GM12874 (cell line): ENCODE results near the gene PTPN5.

Experiments used
- TF ChIP-seq, protein P1 (sequence below): IDR thresholded peaks from 2 replicates; pipeline ENCODE4 v1.5.1; 2011; ENCODE audit warnings: low read depth, mild to moderate bottlenecking, control low read depth, low read length, moderate library complexity; ENCODE audit not compliant: insufficient read depth

The PTPN5 gene

GRCh38 chr11:18706330-18707243 is 85.0 kb downstream of the PTPN5 start:
- TF ChIP-seq, protein P1, sequence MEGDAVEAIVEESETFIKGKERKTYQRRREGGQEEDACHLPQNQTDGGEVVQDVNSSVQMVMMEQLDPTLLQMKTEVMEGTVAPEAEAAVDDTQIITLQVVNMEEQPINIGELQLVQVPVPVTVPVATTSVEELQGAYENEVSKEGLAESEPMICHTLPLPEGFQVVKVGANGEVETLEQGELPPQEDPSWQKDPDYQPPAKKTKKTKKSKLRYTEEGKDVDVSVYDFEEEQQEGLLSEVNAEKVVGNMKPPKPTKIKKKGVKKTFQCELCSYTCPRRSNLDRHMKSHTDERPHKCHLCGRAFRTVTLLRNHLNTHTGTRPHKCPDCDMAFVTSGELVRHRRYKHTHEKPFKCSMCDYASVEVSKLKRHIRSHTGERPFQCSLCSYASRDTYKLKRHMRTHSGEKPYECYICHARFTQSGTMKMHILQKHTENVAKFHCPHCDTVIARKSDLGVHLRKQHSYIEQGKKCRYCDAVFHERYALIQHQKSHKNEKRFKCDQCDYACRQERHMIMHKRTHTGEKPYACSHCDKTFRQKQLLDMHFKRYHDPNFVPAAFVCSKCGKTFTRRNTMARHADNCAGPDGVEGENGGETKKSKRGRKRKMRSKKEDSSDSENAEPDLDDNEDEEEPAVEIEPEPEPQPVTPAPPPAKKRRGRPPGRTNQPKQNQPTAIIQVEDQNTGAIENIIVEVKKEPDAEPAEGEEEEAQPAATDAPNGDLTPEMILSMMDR = no peak

DNA sequence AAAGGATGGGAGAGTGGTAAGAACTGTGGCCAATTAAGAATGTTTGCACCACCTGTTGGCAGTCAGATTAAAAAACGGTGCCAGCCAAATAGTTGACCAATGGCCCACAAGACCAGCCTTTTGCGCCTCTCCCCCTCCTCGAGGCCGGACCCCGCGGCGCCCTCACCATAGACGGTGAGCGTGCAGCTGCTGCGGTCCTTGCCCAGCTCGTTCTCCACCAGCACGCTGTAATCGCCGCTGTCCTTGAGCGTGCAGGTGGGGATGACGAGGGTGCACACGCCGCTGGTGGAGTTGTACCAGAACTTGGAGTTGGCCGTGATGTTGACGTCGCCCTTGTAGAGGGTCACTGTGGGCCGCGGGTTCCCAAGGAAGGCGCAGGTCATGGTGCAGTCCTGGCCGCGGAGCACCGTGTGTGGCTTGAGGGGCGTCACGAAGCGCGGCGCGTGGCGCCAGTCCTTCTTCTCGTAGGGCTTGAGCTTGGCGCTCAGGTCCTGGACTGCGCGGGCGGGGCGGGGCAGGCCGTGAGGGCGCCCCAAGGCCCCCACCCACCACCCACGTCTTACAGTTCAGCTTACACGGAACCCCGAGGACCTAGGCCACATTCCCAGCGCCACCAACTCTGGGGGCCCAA is 85.8 kb downstream of the PTPN5 start:
- TF ChIP-seq, protein P1 = no peak

DNA sequence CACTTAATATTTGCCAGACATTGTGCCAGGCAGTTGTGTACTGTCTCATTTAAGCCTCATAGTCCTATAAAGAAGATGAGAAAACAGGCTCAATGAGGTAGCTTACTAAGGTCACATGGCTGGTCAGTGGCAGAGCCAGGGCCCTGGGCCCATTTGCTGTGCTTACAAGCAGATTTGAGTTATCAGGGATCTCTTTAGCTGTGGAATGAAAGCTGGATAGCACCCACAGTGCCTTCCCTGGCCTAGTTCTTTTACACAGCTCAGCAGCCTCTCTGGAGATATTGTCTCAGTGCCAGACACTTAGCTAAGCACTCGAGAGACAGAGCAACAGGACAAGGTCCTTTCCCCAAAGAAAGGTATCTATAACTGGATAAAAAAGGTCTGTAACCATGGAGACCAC is 86.9 kb downstream of the PTPN5 start:
- TF ChIP-seq, protein P1 = no peak

DNA sequence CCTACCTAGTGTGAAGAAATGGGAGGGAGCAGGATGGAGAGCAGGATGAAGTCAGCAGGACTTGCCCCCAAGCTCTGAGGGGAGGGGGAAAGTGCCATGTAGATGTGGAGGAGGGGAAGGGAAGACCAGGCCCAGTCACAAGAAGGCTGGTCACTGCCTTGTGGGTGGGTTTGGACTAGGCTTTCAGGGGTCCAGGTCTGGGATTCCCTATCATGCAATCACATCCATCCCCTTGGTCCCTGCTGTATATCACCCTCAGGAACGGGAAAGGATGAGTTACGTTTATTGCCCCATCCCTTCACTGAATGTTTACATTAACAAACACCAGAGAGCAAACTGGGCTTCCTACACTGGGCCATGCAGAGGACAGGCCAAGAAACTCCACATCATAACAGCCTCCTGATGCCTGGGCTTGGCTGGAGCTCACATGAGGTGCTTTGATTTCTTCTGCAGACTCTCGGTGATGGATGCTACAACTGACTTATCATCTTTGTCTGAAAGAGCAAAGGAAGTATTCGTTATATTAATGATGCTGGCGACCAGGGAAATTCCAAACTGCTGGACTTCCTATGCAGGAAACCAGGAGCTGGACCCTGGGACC is 87.5 kb downstream of the PTPN5 start:
- TF ChIP-seq, protein P1 = no peak

DNA sequence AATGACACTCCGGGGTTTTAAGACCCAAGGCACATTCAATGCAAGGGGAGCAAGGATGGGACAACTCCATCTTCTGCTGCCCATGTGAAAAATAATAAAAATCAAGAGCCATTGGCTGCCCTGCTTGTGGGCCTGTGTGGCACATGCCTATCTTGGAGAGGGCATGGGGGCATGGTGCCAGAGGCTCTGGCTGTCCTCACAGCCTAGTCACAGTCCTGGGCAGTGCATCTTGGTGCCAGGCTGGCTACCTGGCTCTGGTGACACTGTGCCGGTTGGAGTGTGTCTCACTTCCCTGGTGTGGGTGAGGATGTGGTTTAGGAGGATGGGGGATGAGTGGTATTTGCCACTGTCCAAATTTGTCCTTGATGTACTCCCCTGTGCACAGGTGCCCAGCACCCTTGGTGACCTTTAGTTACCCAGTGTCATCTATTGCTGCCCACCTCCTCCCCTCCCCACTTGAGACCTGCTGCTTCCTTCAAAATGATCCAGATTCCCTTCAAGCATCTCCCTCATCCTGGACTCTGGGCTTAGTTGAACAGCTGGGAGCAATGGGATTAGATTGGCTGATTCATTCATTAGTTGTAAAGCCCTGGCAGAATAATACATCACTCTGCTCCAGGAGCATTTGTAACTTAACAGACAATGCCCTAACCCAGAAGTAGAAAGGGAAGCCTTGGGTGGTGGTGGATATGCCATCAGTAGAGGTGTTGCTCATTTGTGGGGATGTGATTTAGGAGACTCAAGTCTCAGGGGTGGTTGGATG is 88.4 kb downstream of the PTPN5 start:
- TF ChIP-seq, protein P1 = no peak

- TF ChIP-seq, protein P1 = no peak
Observed at GRCh38 chr11:18701614-18702216, 89.9 kb downstream of the PTPN5 start.
